Tibial nerve (tissue), 4 donors: ENCODE results near the gene HS6ST3.

Source experiments
- EP300 ChIP-seq, 2 donors: sonication (generic); formaldehyde crosslinking; IDR thresholded peaks; one replicate each; pipeline ENCODE4 v1.6.1; 2017; ENCODE audit warnings: antibody characterized with exemption in 2 of 2, mild to moderate bottlenecking in 1 of 2
- POLR2A ChIP-seq, 2 donors: fragments of 450-650 bp; IDR thresholded peaks; one replicate each; pipeline ENCODE4 v1.6.1; 2017; ENCODE audit warnings: antibody characterized with exemption in 2 of 2, mild to moderate bottlenecking in 2 of 2, moderate library complexity in 2 of 2
- TF ChIP-seq, protein P1 (sequence below), 5 experiments: fragments of 200-600 bp in 3 of 5; fragments of 450-650 bp in 2 of 5; sonication (generic) in 3 of 5; IDR thresholded peaks; one replicate each; pipeline ENCODE4 v1.5.1; 2016 to 2019; ENCODE audit warnings: antibody characterized with exemption in 5 of 5, mild to moderate bottlenecking in 3 of 5, moderate library complexity in 2 of 5

DNA sequence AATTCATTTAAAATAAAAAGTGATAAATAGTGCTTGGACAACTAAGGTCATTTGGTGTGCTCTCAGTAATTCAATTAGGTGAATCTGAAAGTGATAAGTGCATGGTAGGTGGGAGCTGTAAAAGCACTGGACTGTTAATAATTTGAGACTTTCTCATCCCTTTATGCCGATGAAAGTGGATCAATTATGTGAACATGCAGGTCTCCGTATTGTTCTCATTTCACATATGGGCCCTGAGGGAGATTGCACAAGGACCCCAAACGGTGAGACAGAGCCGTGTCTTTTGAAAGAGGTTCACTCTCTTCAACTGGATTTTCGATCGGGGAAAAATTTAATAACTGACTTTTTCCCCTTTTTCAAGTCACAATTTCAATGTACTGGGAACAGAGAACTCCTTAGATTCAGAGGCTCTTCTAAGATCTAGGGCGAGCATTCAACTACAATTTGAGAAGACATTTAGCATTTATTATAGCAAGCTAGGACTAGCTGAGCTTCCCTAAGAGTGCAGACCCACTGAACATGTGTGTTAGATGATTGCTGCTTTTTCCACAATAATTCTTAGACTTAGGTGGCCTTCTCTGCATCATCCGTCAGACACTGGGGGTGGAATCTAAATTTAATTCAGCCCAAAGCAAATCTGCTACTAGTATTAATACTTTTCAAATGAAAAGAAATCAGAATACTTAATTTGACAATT, 556.8 kb downstream of the HS6ST3 start:
- TF ChIP-seq, protein P1, sequence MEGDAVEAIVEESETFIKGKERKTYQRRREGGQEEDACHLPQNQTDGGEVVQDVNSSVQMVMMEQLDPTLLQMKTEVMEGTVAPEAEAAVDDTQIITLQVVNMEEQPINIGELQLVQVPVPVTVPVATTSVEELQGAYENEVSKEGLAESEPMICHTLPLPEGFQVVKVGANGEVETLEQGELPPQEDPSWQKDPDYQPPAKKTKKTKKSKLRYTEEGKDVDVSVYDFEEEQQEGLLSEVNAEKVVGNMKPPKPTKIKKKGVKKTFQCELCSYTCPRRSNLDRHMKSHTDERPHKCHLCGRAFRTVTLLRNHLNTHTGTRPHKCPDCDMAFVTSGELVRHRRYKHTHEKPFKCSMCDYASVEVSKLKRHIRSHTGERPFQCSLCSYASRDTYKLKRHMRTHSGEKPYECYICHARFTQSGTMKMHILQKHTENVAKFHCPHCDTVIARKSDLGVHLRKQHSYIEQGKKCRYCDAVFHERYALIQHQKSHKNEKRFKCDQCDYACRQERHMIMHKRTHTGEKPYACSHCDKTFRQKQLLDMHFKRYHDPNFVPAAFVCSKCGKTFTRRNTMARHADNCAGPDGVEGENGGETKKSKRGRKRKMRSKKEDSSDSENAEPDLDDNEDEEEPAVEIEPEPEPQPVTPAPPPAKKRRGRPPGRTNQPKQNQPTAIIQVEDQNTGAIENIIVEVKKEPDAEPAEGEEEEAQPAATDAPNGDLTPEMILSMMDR (IDR thresholded peaks at IDR 0.05), result no peak
- TF ChIP-seq EP300 (IDR thresholded peaks at IDR 0.05) (no peak), POLR2A (IDR thresholded peaks at IDR 0.05) (no peak)
